PC-3 (cell line): ENCODE measurements around the gene ZNF860. TPM values are rescaled to one million over a fixed set of nuclear protein-coding genes. Genes with fewer than 3 reads are reported as not detected.

Experiments used
- ATAC-seq: fragments of 200-7000 bp; cut with Tn5 transposase; 2 replicates; pipeline ENCODE4 v1.9.1; 2020; ENCODE audit warnings: mild to moderate bottlenecking, moderate library complexity
- BruUV-seq: library from RNA; stranded (reverse); fragments of 400-500 nt; replicated peaks from 2 replicates; lab custom pipeline; 2021; lab: Mats Ljungman, UMichigan
- CTCF ChIA-PET: fragments of 300-600 bp; sonication (Branson Sonifier 250); formaldehyde crosslinking; loops from one replicate; lab custom pipeline; 2022; ENCODE audit warnings: antibody characterized with exemption; lab: Charles Lee
- POLR2A ChIA-PET: fragments of 300-600 bp; sonication (Branson Sonifier 250); formaldehyde crosslinking; loops from one replicate; lab custom pipeline; 2022; ENCODE audit warnings: antibody characterized with exemption; ENCODE audit not compliant: unreplicated experiment; lab: Charles Lee
- DNase-seq: peaks from one replicate; pipeline ENCODE4 v3.0.0-alpha.2; 2015
- H2AFZ ChIP-seq: fragments of 300-600 bp; sonication (generic); 2 replicates; pipeline ENCODE4 v1.6.0; 2016; ENCODE audit warnings: antibody characterized with exemption, low read length
- H3F3A ChIP-seq: fragments of 300-600 bp; sonication (generic); one replicate; pipeline ENCODE4 v1.6.0; 2017; ENCODE audit warnings: antibody characterized with exemption, low read length, control low read depth, mild to moderate bottlenecking; ENCODE audit not compliant: unreplicated experiment
- H3K27ac ChIP-seq: fragments of 300-600 bp; sonication (generic); 2 replicates; pipeline ENCODE4 v1.5.1; 2016; ENCODE audit warnings: mild to moderate bottlenecking, low read length
- H3K27me3 ChIP-seq: fragments of 300-600 bp; sonication (generic); 2 replicates; pipeline ENCODE4 v1.6.1; 2016; ENCODE audit warnings: low read length, mixed read lengths
- H3K36me3 ChIP-seq: fragments of 300-600 bp; sonication (generic); 2 replicates; pipeline ENCODE4 v1.6.1; 2016; ENCODE audit warnings: low read depth, mixed run types, low read length, mixed read lengths
- H3K4me1 ChIP-seq: fragments of 300-600 bp; sonication (generic); 2 replicates; pipeline ENCODE4 v1.5.1; 2016; ENCODE audit warnings: low read length; ENCODE audit not compliant: insufficient read depth
- H3K4me2 ChIP-seq: fragments of 300-600 bp; sonication (generic); 2 replicates; pipeline ENCODE4 v1.6.0; 2016; ENCODE audit warnings: low read length
- H3K4me3 ChIP-seq: fragments of 300-600 bp; sonication (generic); 2 replicates; pipeline ENCODE4 v1.5.1; 2016; ENCODE audit warnings: mild to moderate bottlenecking, low read length, mixed read lengths
- H3K79me2 ChIP-seq: fragments of 300-600 bp; sonication (generic); 2 replicates; pipeline ENCODE4 v1.6.1; 2017; ENCODE audit warnings: low read length, mixed read lengths
- H3K9ac ChIP-seq: fragments of 300-600 bp; sonication (generic); 2 replicates; pipeline ENCODE4 v1.6.0; 2016; ENCODE audit warnings: mild to moderate bottlenecking, low read length
- H3K9me2 ChIP-seq: fragments of 300-600 bp; sonication (generic); replicated peaks from 2 replicates; pipeline ENCODE4 v1.6.1; 2016; ENCODE audit warnings: mixed run types, low read length, mixed read lengths
- H3K9me3 ChIP-seq: fragments of 300-600 bp; sonication (generic); 2 replicates; pipeline ENCODE4 v1.6.1; 2016; ENCODE audit warnings: low read length, mixed read lengths
- H4K20me1 ChIP-seq: fragments of 300-600 bp; sonication (generic); 2 replicates; pipeline ENCODE4 v1.6.1; 2016; ENCODE audit warnings: low read length, mixed read lengths
- CTCF ChIP-seq: fragments of 300-600 bp; sonication (generic); conservative IDR thresholded peaks from 2 replicates; pipeline ENCODE4 v1.5.1; 2017; ENCODE audit warnings: antibody characterized with exemption, low read depth, mild to moderate bottlenecking, low read length
- EZH2 ChIP-seq: fragments of 300-600 bp; sonication (generic); IDR thresholded peaks from one replicate; pipeline ENCODE4 v1.6.1; 2017; ENCODE audit warnings: antibody characterized with exemption, mild to moderate bottlenecking, low read length; ENCODE audit not compliant: unreplicated experiment
- EZH2phosphoT487 ChIP-seq: fragments of 300-600 bp; sonication (generic); IDR thresholded peaks from 2 replicates; pipeline ENCODE4 v1.6.1; 2018; ENCODE audit warnings: mild to moderate bottlenecking, antibody characterized with exemption, low read length, borderline replicate concordance
- intact Hi-C: fragments of 100-400 bp; cut with micrococcal nuclease; formaldehyde crosslinking; loops from 2 replicates; pipeline ENCODE4 v1.9.0; 2023
- total RNA-seq: library from RNA; depleted of rRNA; stranded (reverse); fragments of >200 nt; gene quantifications from 2 replicates; pipeline ENCODE4 v1.2.3, GENCODE V29; 2014

ZNF860 gene
- total RNA-seq, 1 experiment from 2014 or later, result 10.5 TPM

GRCh38 chr3:31978553-31978952 is 3.0 kb upstream of the ZNF860 start:
- Histone ChIP-seq H3K27me3 (no peaks in the 10 kb centered on the region), H3K9me2 (no peaks in the 10 kb centered on the region), H3K4me3 (peak overlapping the region; percentile 63), H3K9me3 (no peaks in the 10 kb centered on the region), H3K4me2 (peak overlapping the region; percentile 90), H3K79me2 (peaks cover 86% of the 10 kb centered on the region), H3K9ac (peak overlapping the region; percentile 18; the same call in 1 of the 2 replicates), H2AFZ (no peak overlapping the region), H3F3A (no peaks in the 10 kb centered on the region), H3K27ac (peak overlapping the region; percentile 73), H3K4me1 (peaks cover 42% of the 10 kb centered on the region), H3K36me3 (peaks cover 9% of the 10 kb centered on the region; the same call in 1 of the 2 replicates), H4K20me1 (peaks cover 49% of the 10 kb centered on the region)
- ChIA-PET POLR2A (interaction anchor here (0.7 kb wide), 1 partner anchor 12 kb away, joined by 5 read pairs; no protein-coding TSS in a partner anchor), CTCF (interaction anchor here (0.5 to 0.7 kb wide), 2 partner anchors 10 to 61 kb away, joined by 3 to 4 read pairs; no protein-coding TSS in a partner anchor)
- TF ChIP-seq EZH2phosphoT487, result 0 out of 2 replicates have a peak, but pooled peaks have one; percentile 43
- no peak for TF ChIP-seq EZH2
- no peak for TF ChIP-seq CTCF
- peak; percentile 97 for DNase-seq
- no TSS peak for BruUV-seq
- intact Hi-C loops, result loop anchor here (1.0 to 2.0 kb wide), 3 partner anchors 9 to 102 kb away; no protein-coding TSS in a partner anchor
- peak; percentile 52 for ATAC-seq

- H3K27ac ChIP-seq, result peak overlapping the region; percentile 73
- ATAC-seq (no peak), DNase-seq (no peak)
- H3K4me1 ChIP-seq, result peaks cover 48% of the 10 kb centered on the region
- no peaks in the 10 kb centered on the region for H3K9me3 ChIP-seq
- H3K9me2 ChIP-seq, result no peaks in the 10 kb centered on the region
- peak overlapping the region; percentile 63 for H3K4me3 ChIP-seq
- peaks cover 83% of the 10 kb centered on the region for H3K79me2 ChIP-seq
- TF ChIP-seq CTCF, result no peak
- no peak for TF ChIP-seq EZH2phosphoT487
- no peak for TF ChIP-seq EZH2
- BruUV-seq, result no TSS peak
- peak overlapping the region; percentile 90 for H3K4me2 ChIP-seq
- POLR2A ChIA-PET, result interaction anchor here (0.7 kb wide), 1 partner anchor 12 kb away, joined by 5 read pairs; no protein-coding TSS in a partner anchor
- H2AFZ ChIP-seq, result no peak overlapping the region
- H3K9ac ChIP-seq, result peak overlapping the region; percentile 18
- peaks cover 43% of the 10 kb centered on the region for H4K20me1 ChIP-seq
- no peaks in the 10 kb centered on the region for H3K27me3 ChIP-seq
- CTCF ChIA-PET, result no interaction called here
- intact Hi-C loops, result loop anchor here (2.0 kb wide), 2 partner anchors 16 to 102 kb away; no protein-coding TSS in a partner anchor
- H3K36me3 ChIP-seq, result peaks cover 9% of the 10 kb centered on the region; the same call in 1 of the 2 replicates
- no peaks in the 10 kb centered on the region for H3F3A ChIP-seq
These were observed 2.4 kb upstream of the ZNF860 start for GRCh38 chr3:31979001-31979697.
